HG03045 (cell line): Measurements from ENCODE around the gene DOCK9.

Source experiments
- ATAC-seq: cut with Tn5 transposase; IDR thresholded peaks from one replicate; pipeline ENCODE4 v1.9.1; 2021; ENCODE audit warnings: mild to moderate bottlenecking, moderate library complexity; ENCODE audit not compliant: unreplicated experiment

DOCK9 gene

DNA sequence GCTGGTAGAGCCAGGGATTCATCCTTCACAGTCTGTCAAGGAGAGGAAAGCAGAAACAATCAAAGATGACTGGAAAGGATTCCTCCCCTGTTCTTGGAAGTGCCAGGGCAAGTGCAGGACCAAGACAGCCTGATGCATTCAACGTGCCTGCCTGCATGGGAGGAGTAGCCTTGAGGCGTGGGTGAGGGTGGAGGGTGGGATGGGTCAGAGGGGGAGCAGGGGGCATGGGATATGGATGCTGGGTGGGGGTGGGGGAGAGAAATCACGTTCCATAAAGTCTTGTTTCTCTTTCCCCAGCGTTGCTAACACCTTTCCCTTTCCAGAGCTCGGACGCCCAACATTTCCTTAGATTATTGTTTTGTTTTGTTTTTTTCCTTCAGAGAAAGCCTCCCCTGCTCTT is 117.4 kb downstream of the DOCK9 start:
- ATAC-seq = no peak

- no peak for ATAC-seq
Observed at GRCh38 chr13:98858191-98858590, 119.7 kb downstream of the DOCK9 start.

DNA sequence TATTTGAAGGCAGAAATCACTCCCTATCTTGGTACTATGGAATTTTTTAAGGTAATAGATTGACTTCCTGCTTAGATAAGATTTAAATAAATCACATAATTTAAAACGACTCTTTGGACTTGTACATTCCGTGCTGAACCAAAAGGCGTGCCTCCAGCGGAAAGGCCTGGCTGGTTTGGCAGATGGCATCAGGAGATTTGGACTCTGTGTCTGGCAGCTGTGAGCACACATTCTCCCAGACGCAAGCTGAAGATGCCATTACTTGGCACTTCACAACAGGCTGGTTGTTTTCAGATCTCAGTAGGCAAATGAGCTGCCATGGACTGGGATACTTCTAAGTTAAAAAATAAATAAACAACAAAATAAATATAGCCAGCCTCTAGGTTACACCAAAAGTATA is 120.9 kb downstream of the DOCK9 start:
- ATAC-seq = no peak

DNA sequence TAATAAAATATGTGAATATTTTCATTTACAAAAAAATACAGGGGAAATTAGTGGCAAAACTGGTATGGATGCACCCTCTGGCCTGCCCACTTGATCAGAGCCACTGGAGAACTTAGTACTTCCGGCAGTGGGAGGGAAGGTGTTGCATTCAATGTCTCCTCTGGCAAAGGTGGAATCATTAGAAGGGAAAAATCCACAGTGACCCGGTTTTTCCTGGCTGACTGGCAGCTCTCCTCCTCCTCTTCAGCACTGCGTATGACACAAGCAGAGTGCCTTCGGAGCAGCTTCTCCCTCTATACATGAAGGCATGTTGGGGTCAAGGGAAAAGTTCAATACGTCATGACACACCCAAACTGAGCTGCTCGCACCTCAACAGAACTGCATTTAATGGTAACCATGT is 123.4 kb downstream of the DOCK9 start:
- ATAC-seq = no peak

DNA sequence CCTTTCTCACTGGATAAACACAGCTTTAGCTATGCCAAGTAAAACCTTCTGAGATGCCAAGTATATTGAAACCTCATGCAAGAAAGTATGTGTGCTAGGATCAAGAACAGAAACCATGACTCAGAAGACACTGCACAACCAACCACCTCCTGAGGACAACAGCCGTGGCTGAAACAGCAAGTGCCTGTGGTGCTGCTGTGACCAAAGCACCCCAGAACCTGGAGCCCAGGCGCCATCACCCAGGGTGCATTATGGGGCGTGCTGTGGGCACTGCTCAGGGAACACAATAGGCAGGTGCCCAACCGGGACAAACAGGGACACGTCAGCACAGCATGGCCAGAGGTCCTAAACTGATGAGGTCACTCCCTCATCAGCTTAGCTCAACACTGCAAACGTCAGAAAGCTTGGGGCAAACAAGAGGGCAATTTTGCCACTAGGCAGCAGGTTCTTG is 124.1 kb downstream of the DOCK9 start:
- ATAC-seq = peak; percentile 100

- no peak for ATAC-seq
Observed at GRCh38 chr13:98851276-98851675, 126.6 kb downstream of the DOCK9 start.

DNA sequence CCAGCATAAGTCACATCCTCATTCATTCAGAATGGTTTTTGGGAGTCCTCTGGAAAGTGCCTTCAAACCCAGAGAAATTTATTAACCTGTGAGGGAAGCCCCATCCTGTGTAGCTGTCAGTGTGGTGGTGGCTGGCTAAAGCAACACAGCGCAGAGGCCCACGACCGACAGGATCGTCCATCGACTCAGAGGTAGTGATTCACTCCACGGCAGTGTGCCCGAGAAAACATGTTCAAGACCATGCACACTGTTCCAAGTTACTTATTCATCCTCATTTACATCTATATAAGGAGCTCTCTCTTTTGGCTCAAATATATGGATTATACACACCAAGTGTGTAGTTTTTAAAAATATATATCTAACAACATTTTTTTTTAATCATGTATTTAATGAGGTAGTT is 129.1 kb downstream of the DOCK9 start:
- no peak for ATAC-seq

DNA sequence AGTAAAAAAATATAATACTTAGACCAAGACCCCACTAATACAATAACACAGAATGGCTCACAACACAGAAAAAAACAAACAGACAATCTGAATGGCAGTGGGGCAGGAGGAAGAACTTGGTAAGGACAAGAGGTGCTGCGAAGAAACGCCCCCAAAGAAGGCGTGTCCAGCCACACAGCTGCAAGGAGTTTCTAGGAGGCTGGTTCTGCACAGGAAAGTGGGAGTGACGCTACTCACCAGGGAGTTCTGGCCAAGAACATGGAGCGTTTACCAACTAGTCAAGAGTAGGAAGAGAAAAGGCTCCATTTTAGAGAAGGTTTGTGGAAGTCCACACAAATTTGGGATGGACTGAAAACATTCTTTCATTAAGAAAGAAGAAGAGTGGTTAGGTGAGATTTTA is 130.1 kb downstream of the DOCK9 start:
- no peak for ATAC-seq

DNA sequence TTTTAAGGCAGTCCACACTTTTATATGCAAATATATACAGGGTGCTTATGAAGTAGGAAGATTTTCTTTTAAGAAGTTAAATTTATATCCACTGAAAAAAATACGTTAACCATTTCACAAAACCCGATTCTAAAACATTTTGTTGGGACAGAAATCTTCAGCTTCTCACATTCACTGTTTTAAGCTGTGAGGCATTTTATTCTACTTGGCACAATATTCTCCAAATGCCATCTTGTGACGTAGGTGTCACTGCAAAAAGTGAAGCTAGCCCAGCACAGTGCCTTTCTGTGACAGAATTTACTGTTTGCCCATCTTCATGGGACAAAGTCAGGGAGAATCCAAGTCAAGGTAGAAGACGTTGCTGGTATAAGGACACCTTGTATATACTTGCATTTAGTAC is 130.9 kb downstream of the DOCK9 start:
- ATAC-seq = no peak

DNA sequence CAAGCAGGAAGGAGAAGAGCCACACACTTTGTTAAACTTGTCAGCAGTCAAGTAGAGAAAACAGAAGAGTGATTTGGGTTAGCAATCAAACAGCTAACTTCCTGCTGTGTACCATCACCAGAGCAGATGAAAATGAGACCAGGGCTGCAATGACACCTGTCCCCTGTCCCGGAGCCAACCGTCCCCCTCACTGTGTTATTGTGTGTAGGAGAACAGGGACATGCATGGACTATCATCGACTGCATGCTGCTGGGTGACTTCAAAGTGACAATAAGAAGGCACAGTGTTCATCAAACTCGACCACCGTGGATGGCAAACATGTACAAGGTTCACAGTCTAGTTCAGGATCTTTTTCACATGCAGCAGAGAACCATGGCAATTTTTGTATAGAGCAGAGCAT is 131.3 kb downstream of the DOCK9 start:
- ATAC-seq = no peak

DNA sequence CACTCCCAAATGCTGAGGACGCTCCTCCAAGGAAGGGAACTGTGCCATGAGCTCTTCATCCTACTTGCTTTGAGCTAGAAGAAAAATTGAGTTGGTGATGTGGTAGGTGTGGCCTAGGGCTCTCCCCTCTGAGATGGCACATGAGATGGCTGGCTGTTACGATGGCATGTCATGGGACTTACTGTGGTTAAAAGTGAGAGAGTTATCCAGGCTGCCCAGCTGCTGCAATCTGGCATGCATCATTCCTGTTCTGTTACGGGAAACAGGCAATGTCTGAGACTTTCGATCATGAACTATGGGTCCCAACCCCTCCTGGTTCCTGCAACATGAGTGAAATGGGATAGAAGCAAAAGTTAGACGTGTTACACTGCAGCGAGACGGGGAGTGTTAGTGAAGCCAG is 132.1 kb downstream of the DOCK9 start:
- no peak for ATAC-seq

DNA sequence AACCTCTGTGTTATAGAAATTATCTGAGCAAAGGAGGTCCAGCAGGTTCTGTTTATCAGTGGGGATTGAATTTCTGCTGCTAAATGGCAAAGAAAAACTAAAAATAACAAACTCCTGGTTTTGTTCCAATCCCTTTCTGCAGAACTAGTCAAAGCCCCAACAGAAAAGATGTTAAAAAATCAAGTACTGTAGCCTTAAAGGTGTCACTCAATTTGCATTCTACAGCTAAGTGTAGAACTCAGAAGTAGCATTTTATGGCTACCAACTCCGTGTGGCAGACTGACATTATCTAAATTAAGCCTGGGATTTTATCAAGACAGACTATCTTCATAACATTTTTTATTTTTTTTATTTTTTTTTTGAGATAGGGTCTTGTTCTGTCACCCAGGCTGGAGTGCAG is 133.8 kb downstream of the DOCK9 start:
- no peak for ATAC-seq

DNA sequence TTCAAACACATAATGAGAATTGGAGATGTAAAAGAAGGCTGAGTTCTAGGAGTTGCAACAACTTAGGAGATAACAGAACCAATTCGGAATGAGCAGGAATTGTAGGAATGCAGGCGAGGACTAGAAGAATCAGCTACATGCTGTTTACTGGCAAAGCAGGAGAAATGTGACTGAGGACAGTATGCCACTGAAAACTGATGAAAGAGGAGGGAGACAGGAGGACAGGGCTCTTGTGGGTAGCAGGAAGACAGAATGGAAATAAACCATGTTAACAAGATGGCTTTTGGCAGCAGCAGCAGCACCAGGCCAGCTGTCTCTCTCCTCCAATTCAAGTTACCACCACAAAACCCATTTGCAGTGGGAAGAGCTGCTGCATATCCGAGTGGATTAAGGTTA is 134.4 kb downstream of the DOCK9 start:
- ATAC-seq = no peak

- ATAC-seq = peak; percentile 85
Observed at GRCh38 chr13:98842858-98843481, 134.9 kb downstream of the DOCK9 start.

- no peak for ATAC-seq
Observed at GRCh38 chr13:98842070-98842469, 135.8 kb downstream of the DOCK9 start.

- peak; percentile 88 for ATAC-seq
Observed at GRCh38 chr13:98839856-98840769, 137.8 kb downstream of the DOCK9 start.

DNA sequence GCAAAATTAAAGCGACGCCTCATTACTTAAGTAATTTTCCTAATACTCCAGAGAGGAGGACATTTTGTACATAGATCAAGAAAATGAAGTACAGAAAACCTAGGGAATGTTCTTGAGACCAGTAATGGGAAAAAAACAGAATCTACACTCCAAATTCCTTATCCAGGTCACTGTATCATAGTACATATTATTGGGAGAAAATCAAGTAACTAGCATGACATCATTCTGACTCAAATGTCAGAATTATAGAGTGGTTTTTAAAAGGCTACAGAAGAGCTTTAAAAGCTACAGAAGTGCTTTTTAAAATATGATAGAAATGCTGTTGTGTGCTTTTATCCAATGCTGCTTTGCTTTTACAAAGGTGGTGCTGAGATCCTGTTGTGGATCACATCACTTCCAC is 139.1 kb downstream of the DOCK9 start:
- no peak for ATAC-seq

GRCh38 chr13:98837896-98838295 is 140.0 kb downstream of the DOCK9 start:
- ATAC-seq = no peak

- ATAC-seq = no peak
Observed at GRCh38 chr13:98835156-98835555, 142.7 kb downstream of the DOCK9 start.

DNA sequence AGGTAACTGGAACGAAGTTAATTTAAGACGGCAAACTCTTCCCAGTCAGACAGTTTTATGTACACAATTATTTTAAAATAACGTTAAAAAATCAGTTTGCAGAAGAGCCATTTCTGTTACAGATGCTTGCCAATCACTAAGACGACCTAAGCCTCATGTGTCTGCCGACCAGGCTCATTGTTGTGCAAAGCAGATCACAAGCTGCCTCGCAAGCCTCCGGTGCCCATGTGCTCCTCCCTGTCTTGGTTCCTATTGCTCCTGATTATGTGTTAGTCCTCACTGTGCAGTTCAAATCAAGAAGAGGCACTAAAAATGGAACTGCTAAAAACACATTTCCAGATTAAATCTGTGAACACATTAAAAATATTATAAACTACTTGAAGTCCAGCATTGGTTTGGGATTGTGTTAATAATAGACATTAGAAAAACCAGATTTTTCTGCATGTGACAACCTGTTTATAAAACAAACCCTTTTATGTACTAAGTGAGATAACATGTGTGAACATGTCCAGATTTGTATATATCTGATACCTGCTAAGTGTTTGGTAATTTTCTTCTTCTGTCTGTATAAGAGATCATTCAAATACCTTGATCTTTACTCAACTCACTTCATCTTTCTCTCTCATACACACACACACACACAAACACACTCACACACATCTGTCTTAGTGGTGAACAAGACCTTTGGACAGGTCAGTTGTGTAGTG is 143.5 kb downstream of the DOCK9 start:
- no peak for ATAC-seq

GRCh38 chr13:98831236-98831635 is 146.6 kb downstream of the DOCK9 start:
- ATAC-seq = no peak

DNA sequence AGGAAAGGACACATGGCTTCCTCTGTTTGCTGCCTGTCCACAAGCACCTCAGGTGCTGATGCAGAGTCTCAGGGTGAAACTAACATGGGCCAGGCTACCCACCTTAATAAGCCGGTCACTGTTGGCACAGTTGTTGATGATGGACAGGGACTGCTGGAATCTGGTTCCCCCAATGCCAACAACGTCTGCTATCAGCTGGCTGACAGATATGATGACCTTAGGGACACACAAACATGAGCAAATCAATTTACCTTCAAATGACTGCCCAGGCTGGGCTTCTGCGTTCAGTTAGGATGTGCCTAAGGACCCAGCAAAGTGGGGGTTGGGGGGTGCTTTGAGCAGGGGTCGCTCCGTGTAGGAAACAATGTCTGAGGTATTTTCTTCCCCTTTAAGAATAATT is 148.3 kb downstream of the DOCK9 start:
- ATAC-seq = no peak
